Motor neuron (in vitro differentiated cells): ENCODE measurements around the gene PLCB4. TPM values are rescaled to one million over a fixed set of nuclear protein-coding genes. Genes with fewer than 3 reads are reported as not detected.

ENCODE experiments used
- ATAC-seq, 8 experiments: fragments of 200-7000 bp; cut with Tn5 transposase; replicated peaks in 6 of 8; 2 replicates each; pipeline ENCODE4 v1.8.0; 2021; ENCODE audit warnings: mild to moderate bottlenecking in 8 of 8, moderate library complexity in 8 of 8
- H3K27ac ChIP-seq, 2 donors: fragments of 250-450 bp; sonication (Bioruptor Pico); 2 replicates each; pipeline ENCODE4 v1.9.0; 2021; ENCODE audit warnings: antibody characterized with exemption in 2 of 2, mild to moderate bottlenecking in 2 of 2, moderate library complexity in 1 of 2
- H3K4me1 ChIP-seq, 2 donors: fragments of 250-450 bp; sonication (Bioruptor Pico); replicated peaks in 1 of 2; 2 replicates each; pipeline ENCODE4 v1.6.1; 2021; ENCODE audit warnings: antibody characterized with exemption in 2 of 2, mild to moderate bottlenecking in 2 of 2, moderate library complexity in 1 of 2
- H3K4me3 ChIP-seq, 5 donors: fragments of 250-450 bp; sonication (Bioruptor Pico); 2 replicates each; pipeline ENCODE4 v1.9.0; 2021; ENCODE audit warnings: antibody characterized with exemption in 5 of 5, mild to moderate bottlenecking in 5 of 5, moderate library complexity in 4 of 5
- WGBS, 10 experiments: fragments of 450-650 bp; shearing (Covaris generic); methylation state at CpG; one replicate each; pipeline ENCODE4 v1.0.0; 2022; 5-methylcytosine and 5-hydroxymethylcytosine counted together
- in situ Hi-C, 9 experiments: fragments of 400-800 bp; cut with MboI; loops; one replicate each; pipeline ENCODE4 v1.15.0; 2021; ENCODE audit warnings: low sequenced_read_pairs in 9 of 9, low pct_unique_long_range_greater_than_20kb in 2 of 9; ENCODE audit not compliant: unreplicated experiment in 9 of 9
- total RNA-seq, 8 experiments: library from RNA; unstranded; fragments of 300-600 nt; gene quantifications; 2 replicates each; pipeline versions ENCODE4 v1.2.3 to v1.2.4, GENCODE V29; 2022

Gene PLCB4
- total RNA-seq, 8 experiments from 2014 or later: 4.4 to 27.2 (median 16.2) TPM

GRCh38 chr20:9088556-9088955 lies 19.7 kb downstream of the PLCB4 start:
- peaks cover 5 to 6% of the 10 kb centered on the region in 2 donors for H3K4me1 ChIP-seq
- in situ Hi-C loops: loop anchor here in 1 of 9 experiments (25.0 kb wide), 1 partner anchor 274 kb away; no protein-coding TSS in a partner anchor
- H3K4me3 ChIP-seq: no peak overlapping the region
- no peak for ATAC-seq
- H3K27ac ChIP-seq: no peak overlapping the region

- peak in 3 of 8 experiments; percentile 15 to 51 (median 26) for ATAC-seq
- Histone ChIP-seq H3K27ac (no peak overlapping the region), H3K4me3 (no peak overlapping the region), H3K4me1 (peaks cover 10 to 24% of the 10 kb centered on the region in 2 donors)
- in situ Hi-C loops: loop anchor here in 1 of 9 experiments (25.0 kb wide), 1 partner anchor 270 kb away; no protein-coding TSS in a partner anchor
- WGBS, 10 experiments: 33 to 92% (median 77%) methylated on average over 1 to 3 of the region's 3 CpGs
Observed at GRCh38 chr20:9092113-9092512, 23.2 kb downstream of the PLCB4 start.

GRCh38 chr20:9092655-9093054 lies 23.8 kb downstream of the PLCB4 start:
- ATAC-seq: no peak
- no peak overlapping the region for H3K4me3 ChIP-seq
- H3K27ac ChIP-seq: no peak overlapping the region
- in situ Hi-C loops: loop anchor here in 1 of 9 experiments (25.0 kb wide), 1 partner anchor 270 kb away; no protein-coding TSS in a partner anchor
- 71 to 100% (median 92%) methylated on average over 2 to 3 of the region's 3 CpGs; no CpG with 5 or more reads in 2 of the 10 experiments for WGBS, 10 experiments
- H3K4me1 ChIP-seq: peaks cover 10 to 24% of the 10 kb centered on the region in 2 donors

GRCh38 chr20:9093218-9093957 lies 24.5 kb downstream of the PLCB4 start:
- Histone ChIP-seq H3K4me1 (peaks cover 10 to 24% of the 10 kb centered on the region in 2 donors), H3K4me3 (no peak overlapping the region), H3K27ac (no peak overlapping the region)
- ATAC-seq: no peak
- in situ Hi-C loops: loop anchor here in 1 of 9 experiments (25.0 kb wide), 1 partner anchor 269 kb away; no protein-coding TSS in a partner anchor
- whole genome bisulfite sequencing, 10 experiments: 33 to 76% (median 66%) methylated on average over 1 to 8 of the region's 8 CpGs

GRCh38 chr20:9099372-9099771 lies 30.5 kb downstream of the PLCB4 start:
- peaks cover 5 to 10% of the 10 kb centered on the region in 2 donors for H3K4me1 ChIP-seq
- no peak for ATAC-seq
- in situ Hi-C loops: loop anchor here in 1 of 9 experiments (25.0 kb wide), 1 partner anchor 263 kb away; no protein-coding TSS in a partner anchor
- no peak overlapping the region for H3K27ac ChIP-seq
- no peak overlapping the region for H3K4me3 ChIP-seq
- WGBS, 10 experiments: 70 to 100% (median 82%) methylated on average over 1 to 2 of the region's 2 CpGs; no CpG with 5 or more reads in 2 of the 10 experiments

- ATAC-seq: no peak
- H3K27ac ChIP-seq: no peak overlapping the region
- no peak overlapping the region for H3K4me3 ChIP-seq
- in situ Hi-C loops: no loop called here
- H3K4me1 ChIP-seq: no peaks in the 10 kb centered on the region
- 57 to 100% (median 94%) methylated on average over 1 to 9 of the region's 9 CpGs; no CpG with 5 or more reads in 1 of the 10 experiments for WGBS, 10 experiments
Observed at GRCh38 chr20:9100691-9101090, 31.8 kb downstream of the PLCB4 start.

GRCh38 chr20:9102456-9102855 lies 33.6 kb downstream of the PLCB4 start:
- Histone ChIP-seq H3K27ac (no peak overlapping the region), H3K4me3 (no peak overlapping the region), H3K4me1 (no peaks in the 10 kb centered on the region)
- ATAC-seq: no peak
- in situ Hi-C loops: no loop called here

- Histone ChIP-seq H3K4me1 (no peaks in the 10 kb centered on the region), H3K4me3 (no peak overlapping the region), H3K27ac (no peak overlapping the region)
- ATAC-seq: no peak
- in situ Hi-C loops: no loop called here
- WGBS, 10 experiments: 80 to 100% (median 100%) methylated on average over 1 to 2 of the region's 2 CpGs; no CpG with 5 or more reads in 2 of the 10 experiments
Observed at GRCh38 chr20:9103955-9104354, 35.1 kb downstream of the PLCB4 start.

GRCh38 chr20:9108260-9108659 lies 39.4 kb downstream of the PLCB4 start:
- ATAC-seq: no peak
- in situ Hi-C loops: no loop called here
- WGBS, 10 experiments: 75 to 100% (median 85%) methylated on average over 1 of the region's 1 CpG; no CpG with 5 or more reads in 2 of the 10 experiments
- Histone ChIP-seq H3K27ac (no peak overlapping the region), H3K4me3 (no peak overlapping the region), H3K4me1 (peaks cover 0 to 8% of the 10 kb centered on the region in 2 donors)

- no peak overlapping the region for H3K4me3 ChIP-seq
- in situ Hi-C loops: no loop called here
- 29 to 100% (median 67%) methylated on average over 1 of the region's 1 CpG; no CpG with 5 or more reads in 5 of the 10 experiments for WGBS, 10 experiments
- H3K4me1 ChIP-seq: peaks cover 0 to 8% of the 10 kb centered on the region in 2 donors
- H3K27ac ChIP-seq: no peak overlapping the region
- ATAC-seq: no peak
Observed at GRCh38 chr20:9109566-9109965, 40.7 kb downstream of the PLCB4 start.

GRCh38 chr20:9110365-9110764 lies 41.5 kb downstream of the PLCB4 start:
- Histone ChIP-seq H3K4me1 (peaks cover 0 to 8% of the 10 kb centered on the region in 2 donors), H3K27ac (no peak overlapping the region), H3K4me3 (no peak overlapping the region)
- no peak for ATAC-seq
- in situ Hi-C loops: no loop called here
- 8 to 100% (median 88%) methylated on average over 1 of the region's 1 CpG; no CpG with 5 or more reads in 1 of the 10 experiments for WGBS, 10 experiments

GRCh38 chr20:9110916-9111432 lies 42.1 kb downstream of the PLCB4 start:
- WGBS, 10 experiments: 23 to 100% (median 89%) methylated on average over 1 to 3 of the region's 3 CpGs; no CpG with 5 or more reads in 1 of the 10 experiments
- H3K27ac ChIP-seq: no peak overlapping the region
- in situ Hi-C loops: no loop called here
- peaks cover 0 to 8% of the 10 kb centered on the region in 2 donors for H3K4me1 ChIP-seq
- H3K4me3 ChIP-seq: no peak overlapping the region
- no peak for ATAC-seq
